Measurements from ENCODE around the gene STK10. TPM values are rescaled to one million over a fixed set of nuclear protein-coding genes. Genes with fewer than 3 reads are reported as not detected.

The STK10 gene
- total and polyA plus RNA-seq, 7 experiments from 2014 or later: 55.7 to 474 (median 295) TPM

GRCh38 chr5:172224996-172225395, 37.0 kb upstream of the STK10 start:
- intact Hi-C loops (cut with micrococcal nuclease): no loop called here
- POLR2A ChIA-PET: interaction anchor here (0.9 kb wide), 1 partner anchor 114 kb away, joined by 3 read pairs; no protein-coding TSS in a partner anchor
- Mint-ChIP-seq H3K27ac (peak overlapping the region in 1 of 9 donors; percentile 38), H3K9me3 (peaks cover 0 to 4% (median 0%) of the 10 kb centered on the region in 11 donors), H3K4me1 (peaks cover 6 to 27% (median 17%) of the 10 kb centered on the region in 7 donors), H3K4me3 (no peak overlapping the region), H3K36me3 (peaks cover 5 to 45% (median 37%) of the 10 kb centered on the region in 5 donors), H3K27me3 (no peaks in the 10 kb centered on the region)
- Histone ChIP-seq H3K4me3 (ENCODE audit: low read length) (no peak overlapping the region), H3K27ac (ENCODE audit: low read depth, low read length) (no peak overlapping the region), H3K4me1 (ENCODE audit: control insufficient read depth in 2 of 2, insufficient read depth in 2 of 2, low read length in 2 of 2) (no peaks in the 10 kb centered on the region), H3K9me3 (ENCODE audit: control insufficient read depth in 2 of 3, low read length in 3 of 3) (no peaks in the 10 kb centered on the region), H3K27me3 (ENCODE audit: control insufficient read depth in 2 of 2, insufficient read depth in 2 of 2, low read length in 2 of 2) (no peaks in the 10 kb centered on the region), H3K36me3 (ENCODE audit: control insufficient read depth in 2 of 3, insufficient read depth in 3 of 3, low read length in 3 of 3) (no peaks in the 10 kb centered on the region)
- no peak for DNase-seq
- CTCF ChIA-PET: no interaction called here
- ATAC-seq: no peak

GRCh38 chr5:172223901-172224873, 36.2 kb upstream of the STK10 start:
- Histone ChIP-seq H3K27me3 (ENCODE audit: control insufficient read depth in 2 of 2, insufficient read depth in 2 of 2, low read length in 2 of 2) (no peaks in the 10 kb centered on the region), H3K27ac (ENCODE audit: low read depth, low read length) (no peak overlapping the region), H3K4me1 (ENCODE audit: control insufficient read depth in 2 of 2, insufficient read depth in 2 of 2, low read length in 2 of 2) (no peaks in the 10 kb centered on the region), H3K9me3 (ENCODE audit: control insufficient read depth in 2 of 3, low read length in 3 of 3) (no peaks in the 10 kb centered on the region), H3K4me3 (ENCODE audit: low read length) (no peak overlapping the region), H3K36me3 (ENCODE audit: control insufficient read depth in 2 of 3, insufficient read depth in 3 of 3, low read length in 3 of 3) (no peaks in the 10 kb centered on the region)
- CTCF ChIA-PET: no interaction called here
- Mint-ChIP-seq H3K27me3 (no peaks in the 10 kb centered on the region), H3K9me3 (peaks cover 0 to 9% (median 3%) of the 10 kb centered on the region in 11 donors), H3K36me3 (peaks cover 5 to 50% (median 40%) of the 10 kb centered on the region in 5 donors), H3K4me1 (peaks cover 6 to 24% (median 17%) of the 10 kb centered on the region in 7 donors), H3K4me3 (peak overlapping the region in 2 of 10 donors; percentile 13 to 63), H3K27ac (peak overlapping the region in 6 of 9 donors; percentile 51 to 68 (median 59))
- intact Hi-C loops (cut with micrococcal nuclease): no loop called here
- peak in 1 of 9 donors; percentile 39 for DNase-seq
- POLR2A ChIA-PET: interaction anchor here (0.6 to 0.9 kb wide), 2 partner anchors 113 to 302 kb away, joined by 3 read pairs; no protein-coding TSS in a partner anchor
- no peak for ATAC-seq

- no peaks in the 10 kb centered on the region for H3K9me3 ChIP-seq (ENCODE audit: control insufficient read depth in 2 of 3, low read length in 3 of 3)
- H3K36me3 ChIP-seq (ENCODE audit: control insufficient read depth in 2 of 3, insufficient read depth in 3 of 3, low read length in 3 of 3): no peaks in the 10 kb centered on the region
- ATAC-seq (no peak), DNase-seq (no peak)
- no peaks in the 10 kb centered on the region for H3K4me1 ChIP-seq (ENCODE audit: control insufficient read depth in 2 of 2, insufficient read depth in 2 of 2, low read length in 2 of 2)
- H3K4me3 ChIP-seq (ENCODE audit: low read length): no peak overlapping the region
- ChIA-PET POLR2A (no interaction called here), CTCF (no interaction called here)
- no peak overlapping the region for H3K27ac ChIP-seq (ENCODE audit: low read depth, low read length)
- no peak overlapping the region for H3K4me3 Mint-ChIP-seq
- peaks cover 15 to 67% (median 54%) of the 10 kb centered on the region in 5 donors for H3K36me3 Mint-ChIP-seq
- peaks cover 6 to 26% (median 10%) of the 10 kb centered on the region in 7 donors for H3K4me1 Mint-ChIP-seq
- no peak overlapping the region for H3K27ac Mint-ChIP-seq
- no peaks in the 10 kb centered on the region for H3K27me3 Mint-ChIP-seq
- intact Hi-C loops (cut with micrococcal nuclease): no loop called here
- no peaks in the 10 kb centered on the region for H3K27me3 ChIP-seq (ENCODE audit: control insufficient read depth in 2 of 2, insufficient read depth in 2 of 2, low read length in 2 of 2)
- H3K9me3 Mint-ChIP-seq: peaks cover 0 to 22% (median 7%) of the 10 kb centered on the region in 11 donors
Observed at GRCh38 chr5:172219296-172219695, 31.3 kb upstream of the STK10 start.

DNA sequence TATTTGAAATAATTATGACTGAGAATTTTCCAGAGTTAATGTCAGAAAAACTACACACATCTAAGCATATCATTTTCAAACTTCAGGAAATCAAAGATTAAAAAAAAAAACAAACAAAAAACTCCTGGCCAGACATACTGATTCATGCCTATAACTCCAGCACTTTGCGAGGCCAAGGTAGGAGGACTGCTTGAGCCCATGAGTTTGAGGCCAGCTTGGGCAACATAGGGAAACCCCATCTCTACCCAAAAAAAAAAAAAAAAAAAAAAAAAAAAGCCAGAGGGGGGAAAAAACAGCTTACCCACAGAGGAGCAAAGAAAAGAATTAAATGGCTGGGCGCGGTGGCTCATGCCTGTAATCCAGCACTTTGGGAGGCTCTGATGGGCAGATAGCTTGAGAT, 28.3 kb upstream of the STK10 start:
- H3K4me3 ChIP-seq (ENCODE audit: low read length): no peak overlapping the region
- H3K27ac ChIP-seq (ENCODE audit: low read depth, low read length): no peak overlapping the region
- DNase-seq (no peak), ATAC-seq (no peak)
- H3K4me1 ChIP-seq (ENCODE audit: control insufficient read depth in 2 of 2, insufficient read depth in 2 of 2, low read length in 2 of 2): no peaks in the 10 kb centered on the region
- ChIA-PET POLR2A (no interaction called here), CTCF (interaction anchor here (0.7 kb wide), 1 partner anchor 25 kb away, joined by 3 read pairs; no protein-coding TSS in a partner anchor)
- Mint-ChIP-seq H3K9me3 (peaks cover 0 to 22% (median 7%) of the 10 kb centered on the region in 11 donors), H3K4me1 (peaks cover 0 to 9% (median 0%) of the 10 kb centered on the region in 7 donors), H3K36me3 (peaks cover 10 to 60% (median 50%) of the 10 kb centered on the region in 5 donors), H3K27me3 (no peaks in the 10 kb centered on the region), H3K4me3 (no peak overlapping the region), H3K27ac (no peak overlapping the region)
- peaks cover 0 to 7% (median 0%) of the 10 kb centered on the region in 3 experiments for H3K36me3 ChIP-seq (ENCODE audit: control insufficient read depth in 2 of 3, insufficient read depth in 3 of 3, low read length in 3 of 3)
- H3K9me3 ChIP-seq (ENCODE audit: control insufficient read depth in 2 of 3, low read length in 3 of 3): no peaks in the 10 kb centered on the region
- intact Hi-C loops (cut with micrococcal nuclease): no loop called here
- H3K27me3 ChIP-seq (ENCODE audit: control insufficient read depth in 2 of 2, insufficient read depth in 2 of 2, low read length in 2 of 2): no peaks in the 10 kb centered on the region

DNA sequence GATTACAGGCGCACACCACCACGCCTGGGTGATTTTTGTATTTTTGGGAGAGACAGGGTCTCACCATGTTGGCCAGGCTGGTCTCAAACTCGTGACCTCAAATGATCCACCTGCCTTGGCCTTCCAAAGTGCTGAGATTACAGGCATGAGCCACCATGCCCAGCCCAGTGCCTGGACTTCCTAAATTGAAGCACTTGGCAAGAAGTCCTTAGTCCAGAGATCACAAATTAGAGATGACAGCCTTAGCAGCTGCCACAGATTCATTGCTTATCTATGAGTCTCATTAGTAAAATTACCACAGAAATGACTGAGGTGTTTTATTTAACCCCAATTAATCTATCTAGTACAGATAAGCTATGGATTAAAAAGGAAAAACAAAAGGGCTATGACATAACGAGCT, 25.1 kb upstream of the STK10 start:
- H3K27ac ChIP-seq (ENCODE audit: low read depth, low read length): no peak overlapping the region
- Mint-ChIP-seq H3K27me3 (no peaks in the 10 kb centered on the region), H3K9me3 (peaks cover 0 to 4% (median 0%) of the 10 kb centered on the region in 11 donors), H3K36me3 (peaks cover 10 to 40% (median 28%) of the 10 kb centered on the region in 5 donors), H3K4me1 (peaks cover 0 to 9% (median 2%) of the 10 kb centered on the region in 7 donors), H3K27ac (no peak overlapping the region), H3K4me3 (no peak overlapping the region)
- no peak for DNase-seq
- POLR2A ChIA-PET: no interaction called here
- no peak overlapping the region for H3K4me3 ChIP-seq (ENCODE audit: low read length)
- H3K36me3 ChIP-seq (ENCODE audit: control insufficient read depth in 2 of 3, insufficient read depth in 3 of 3, low read length in 3 of 3): peaks cover 0 to 7% (median 0%) of the 10 kb centered on the region in 3 experiments
- CTCF ChIA-PET: no interaction called here
- ATAC-seq: no peak
- H3K4me1 ChIP-seq (ENCODE audit: control insufficient read depth in 2 of 2, insufficient read depth in 2 of 2, low read length in 2 of 2): no peaks in the 10 kb centered on the region
- no peaks in the 10 kb centered on the region for H3K27me3 ChIP-seq (ENCODE audit: control insufficient read depth in 2 of 2, insufficient read depth in 2 of 2, low read length in 2 of 2)
- intact Hi-C loops (cut with micrococcal nuclease): no loop called here
- no peaks in the 10 kb centered on the region for H3K9me3 ChIP-seq (ENCODE audit: control insufficient read depth in 2 of 3, low read length in 3 of 3)

DNA sequence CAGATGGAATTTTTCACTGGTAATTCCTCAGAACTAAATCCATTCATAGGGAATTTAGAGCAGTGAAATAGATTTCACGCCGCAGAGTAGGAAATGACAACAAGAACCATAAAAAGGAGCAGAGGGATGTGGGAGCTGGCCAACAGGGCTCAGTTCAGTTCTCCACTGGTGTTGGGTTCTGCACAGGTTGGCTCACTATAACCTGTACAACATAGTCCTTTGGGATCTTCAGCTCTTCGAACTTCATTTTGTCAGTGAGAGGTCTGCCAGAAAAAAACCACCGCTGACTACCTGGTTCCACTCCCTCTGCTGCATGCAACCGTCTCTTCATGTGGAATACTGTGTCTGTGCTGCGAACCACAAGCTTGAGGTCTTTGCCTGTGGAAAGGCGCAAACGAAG, 23.7 kb upstream of the STK10 start:
- POLR2A ChIA-PET: no interaction called here
- H3K9me3 ChIP-seq (ENCODE audit: control insufficient read depth in 2 of 3, low read length in 3 of 3): no peaks in the 10 kb centered on the region
- H3K36me3 Mint-ChIP-seq: peaks cover 4 to 32% (median 24%) of the 10 kb centered on the region in 5 donors
- no peak overlapping the region for H3K27ac ChIP-seq (ENCODE audit: low read depth, low read length)
- H3K27ac Mint-ChIP-seq: no peak overlapping the region
- H3K4me3 ChIP-seq (ENCODE audit: low read length): no peak overlapping the region
- intact Hi-C loops (cut with micrococcal nuclease): no loop called here
- DNase-seq: no peak
- no peaks in the 10 kb centered on the region for H3K9me3 Mint-ChIP-seq
- ATAC-seq: no peak
- peaks cover 0 to 7% (median 0%) of the 10 kb centered on the region in 3 experiments for H3K36me3 ChIP-seq (ENCODE audit: control insufficient read depth in 2 of 3, insufficient read depth in 3 of 3, low read length in 3 of 3)
- CTCF ChIA-PET: interaction anchor here (0.7 to 1.1 kb wide), 2 partner anchors 300 to 1776 kb away, joined by 3 read pairs; no protein-coding TSS in a partner anchor
- H3K4me1 ChIP-seq (ENCODE audit: control insufficient read depth in 2 of 2, insufficient read depth in 2 of 2, low read length in 2 of 2): no peaks in the 10 kb centered on the region
- H3K27me3 Mint-ChIP-seq: no peaks in the 10 kb centered on the region
- H3K4me3 Mint-ChIP-seq: no peak overlapping the region
- H3K4me1 Mint-ChIP-seq: peaks cover 0 to 15% (median 11%) of the 10 kb centered on the region in 7 donors
- H3K27me3 ChIP-seq (ENCODE audit: control insufficient read depth in 2 of 2, insufficient read depth in 2 of 2, low read length in 2 of 2): no peaks in the 10 kb centered on the region

Measured in naive thymus-derived CD4-positive, alpha-beta T cell (primary cell).